GM12874 (cell line): ENCODE results near the gene DBN1.

Source experiments
- CTCF ChIP-seq: IDR thresholded peaks from 2 replicates; pipeline ENCODE4 v1.5.1; 2011; ENCODE audit warnings: low read depth, mild to moderate bottlenecking, control low read depth, low read length, moderate library complexity; ENCODE audit not compliant: insufficient read depth

DBN1 gene

GRCh38 chr5:177503351-177504085 lies 30.1 kb upstream of the DBN1 start:
- TF ChIP-seq CTCF = no peak

GRCh38 chr5:177502886-177503285 lies 29.5 kb upstream of the DBN1 start:
- no peak for TF ChIP-seq CTCF

- no peak for TF ChIP-seq CTCF
Measured at GRCh38 chr5:177501874-177502678, 28.6 kb upstream of the DBN1 start.

- TF ChIP-seq CTCF = peak; percentile 97
Measured at GRCh38 chr5:177500685-177501522, 27.5 kb upstream of the DBN1 start.

GRCh38 chr5:177499842-177500241 lies 26.4 kb upstream of the DBN1 start:
- TF ChIP-seq CTCF = no peak

GRCh38 chr5:177498013-177498787 lies 24.8 kb upstream of the DBN1 start:
- no peak for TF ChIP-seq CTCF
